ENCODE data around the gene POGZ. TPM values are rescaled to one million over a fixed set of nuclear protein-coding genes. Genes with fewer than 3 reads are reported as not detected.

Gene POGZ
- total and polyA plus RNA-seq, 2 of the 4 experiments (the other 2 are of a cell fraction): 20.8 to 33.5 TPM

GRCh38 chr1:151370211-151370911 is 88.9 kb downstream of the POGZ start:
- Histone ChIP-seq H3K56ac (ENCODE audit: extremely low read depth, insufficient read depth, low read length) (no peak overlapping the region), H3K4me3 (ENCODE audit: insufficient read depth, low read depth, low read length) (no peak overlapping the region), H3K36me3 (ENCODE audit: control insufficient read depth, insufficient read depth, low read length) (peaks cover 21% of the 10 kb centered on the region), H4K8ac (ENCODE audit: low read depth in 2 of 2, low read length in 2 of 2) (no peak overlapping the region), H3K4me1 (ENCODE audit: control insufficient read depth, insufficient read depth, low read length) (peaks cover 14% of the 10 kb centered on the region), H3K9ac (ENCODE audit: low read depth, low read length) (no peak overlapping the region; the same call in 1 of the 2 replicates), H3K79me1 (ENCODE audit: low read depth in 1 of 2, low read length in 2 of 2) (peaks cover 0 to 10% of the 10 kb centered on the region in 2 experiments; a peak in 1 of 4 replicates), H2BK15ac (ENCODE audit: low read depth, low read length) (no peak overlapping the region), H2BK120ac (ENCODE audit: low read depth, low read length) (no peak overlapping the region), H3K4me2 (ENCODE audit: low read depth, low read length) (no peak overlapping the region), H3K9me1 (ENCODE audit: insufficient read depth, low read length) (peaks cover 9% of the 10 kb centered on the region), H3K18ac (ENCODE audit: low read depth, low read length) (no peak overlapping the region), H3K23ac (ENCODE audit: low read depth, low read length) (no peak overlapping the region), H2BK20ac (ENCODE audit: low read depth, low read length) (no peak overlapping the region), H2AFZ (replicated peaks; ENCODE audit: low read length, poor library complexity) (peak overlapping the region; percentile 14), H3K27ac (ENCODE audit: insufficient read depth, low read length) (no peak overlapping the region), H2AK5ac (ENCODE audit: low read depth, low read length) (no peak overlapping the region), H4K5ac (ENCODE audit: low read depth, low read length) (no peak overlapping the region), H4K20me1 (ENCODE audit: insufficient read depth, low read length) (no peaks in the 10 kb centered on the region), H2AK9ac (replicated peaks; ENCODE audit: low read depth, low read length, poor library complexity) (peak overlapping the region; percentile 30), H3K4ac (ENCODE audit: low read depth, low read length) (no peak overlapping the region), H3K9me3 (ENCODE audit: control insufficient read depth, insufficient read depth, low read length) (no peaks in the 10 kb centered on the region), H3K27me3 (ENCODE audit: control insufficient read depth, insufficient read depth, low read length) (no peaks in the 10 kb centered on the region), H4K91ac (ENCODE audit: insufficient read depth, low read depth, low read length) (no peak overlapping the region), H3K14ac (replicated peaks; ENCODE audit: low read depth, low read length) (no peak overlapping the region), H2BK5ac (ENCODE audit: low read depth, low read length, poor library complexity, severe bottlenecking) (no peak overlapping the region)
- intact Hi-C loops (cut with micrococcal nuclease): no loop called here
- ChIA-PET CTCF (interaction anchor here (0.7 to 1.1 kb wide), 2 partner anchors 12 to 30 kb away, joined by 3 to 4 read pairs; no protein-coding TSS in a partner anchor), POLR2A (ENCODE audit: unreplicated experiment) (no interaction called here)
- no peak for ATAC-seq (ENCODE audit: low read depth)
- BruUV-seq (replicated peaks): no TSS peak
- WGBS, 2 experiments (ENCODE audit: extremely low coverage in 2 of 2, insufficient read length in 1 of 2): no CpG with 5 or more reads among the region's 6 CpGs
- no peak for DNase-seq
- TF ChIP-seq MXI1 (IDR thresholded peaks at IDR 0.05; ENCODE audit: borderline replicate concordance, low read depth, low read length) (no peak), POLR2A (IDR thresholded peaks at IDR 0.05; ENCODE audit: low read depth, low read length) (no peak), ELK1 (IDR thresholded peaks at IDR 0.05; ENCODE audit: borderline replicate concordance, low read depth, low read length) (no peak), RFX5 (IDR thresholded peaks at IDR 0.05; ENCODE audit: low read depth, low read length) (no peak), CEBPB (IDR thresholded peaks at IDR 0.05; ENCODE audit: low read depth, low read length) (no peak), BHLHE40 (IDR thresholded peaks at IDR 0.05; ENCODE audit: low read depth, low read length) (no peak), MAZ (IDR thresholded peaks at IDR 0.05; ENCODE audit: borderline replicate concordance, low read depth, low read length) (no peak)
- in situ Hi-C loops (cut with MboI; ENCODE audit: low sequenced_read_pairs): no loop called here
- dilution Hi-C loops (cut with HindIII; ENCODE audit: low sequenced_read_pairs, unreplicated experiment): no loop called here

All from IMR-90 (cell line).